GM18870 (cell line): ENCODE results near the gene SIRT2.
"Not testable (repeated sequence)": the region's sequence is repeated elsewhere in the genome, so short reads cannot be mapped to it uniquely, and the experiment has no call there.

ENCODE experiments used
- ATAC-seq: cut with Tn5 transposase; IDR thresholded peaks from one replicate; pipeline ENCODE4 v1.9.1; 2021; ENCODE audit warnings: moderate library complexity; ENCODE audit not compliant: unreplicated experiment

Gene SIRT2

DNA sequence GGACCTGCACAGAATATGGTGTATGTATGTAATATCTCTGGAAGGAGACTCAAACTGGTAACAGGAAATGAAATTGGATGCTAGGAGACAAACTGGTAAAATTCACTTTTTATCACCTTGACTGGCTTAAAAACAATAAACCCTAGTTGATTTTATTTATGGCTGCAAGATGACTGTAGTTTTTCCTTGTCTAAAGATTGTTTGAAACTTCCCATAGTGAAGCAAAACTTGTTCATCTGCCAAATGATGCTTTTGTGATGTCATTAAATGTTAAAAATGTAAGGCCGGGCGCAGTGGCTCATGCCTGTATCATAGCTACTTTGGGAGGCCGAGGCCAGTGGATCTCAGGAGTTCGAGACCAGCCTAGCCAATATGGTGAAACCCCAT lies 65.3 kb downstream of the SIRT2 start:
- no peak for ATAC-seq

DNA sequence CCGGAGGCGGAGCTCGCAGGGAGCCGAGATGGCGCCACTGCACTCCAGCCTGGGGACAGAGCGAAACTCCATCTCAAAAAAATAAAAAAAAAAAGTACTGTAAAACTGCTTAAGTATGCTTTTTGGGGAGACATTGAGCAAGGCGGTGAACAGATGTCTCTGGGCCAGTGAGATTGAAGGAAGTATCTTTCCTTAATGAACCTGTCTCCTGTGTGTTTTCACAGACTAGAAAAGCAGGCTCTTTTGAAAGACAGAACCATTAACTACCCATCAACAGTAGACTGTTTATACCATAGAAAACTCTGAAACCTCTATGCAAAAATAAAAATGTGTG lies 66.4 kb downstream of the SIRT2 start:
- no peak for ATAC-seq

DNA sequence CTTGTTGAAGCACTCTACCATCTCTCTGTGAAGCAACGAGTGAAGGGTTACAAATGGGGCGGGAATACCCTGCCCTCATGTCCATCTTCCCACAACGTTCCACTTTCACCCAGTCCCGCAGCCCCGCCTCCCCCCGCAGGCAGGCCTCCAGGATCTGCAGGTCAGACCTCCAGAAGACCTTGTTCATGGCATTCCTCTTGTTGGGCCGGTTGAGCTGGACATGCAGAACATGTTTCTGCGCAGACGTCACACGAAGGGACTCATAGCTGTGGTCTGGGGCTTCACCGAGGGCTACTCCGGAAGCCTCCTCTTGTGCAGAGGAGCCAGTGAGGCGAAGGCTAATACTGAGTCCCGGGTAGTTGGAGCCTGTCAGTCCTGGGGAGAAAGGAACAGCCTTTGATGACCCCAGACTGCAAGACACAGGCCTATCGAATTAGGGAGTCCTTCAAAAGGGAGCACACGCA lies 68.2 kb downstream of the SIRT2 start:
- ATAC-seq, result peak; percentile 29

DNA sequence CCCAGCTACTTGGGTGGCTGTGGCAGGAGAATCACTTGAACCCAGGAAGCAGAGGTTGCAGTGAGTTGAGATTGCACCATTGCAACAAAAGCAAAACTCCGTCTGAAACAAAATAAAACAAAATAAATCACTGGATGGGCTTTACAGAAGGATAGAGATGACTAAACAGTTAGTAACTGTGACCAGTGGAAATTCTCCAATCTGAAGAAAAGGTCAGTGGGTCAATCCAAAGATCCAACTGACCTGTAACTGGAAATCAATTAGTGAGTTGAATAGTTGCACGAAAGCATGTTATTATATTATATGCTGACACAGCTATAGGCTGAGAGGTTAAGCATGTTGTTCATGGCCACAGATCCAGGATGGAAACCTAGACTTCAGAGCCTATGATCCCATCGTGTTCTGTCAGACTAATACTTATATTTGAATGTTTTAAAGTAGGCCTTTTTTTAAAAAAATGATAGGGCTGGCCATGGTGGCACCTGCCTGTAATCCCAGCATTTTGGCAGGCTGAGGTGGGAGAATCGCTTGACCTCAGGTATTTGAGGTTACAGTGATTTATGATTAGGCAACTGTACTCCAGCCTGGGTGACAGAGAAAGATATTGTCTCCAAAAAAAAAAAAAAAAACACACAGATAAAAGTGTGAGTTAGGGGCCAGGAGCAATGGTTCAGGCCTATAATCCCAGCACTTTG lies 69.2 kb downstream of the SIRT2 start:
- ATAC-seq, result no peak

DNA sequence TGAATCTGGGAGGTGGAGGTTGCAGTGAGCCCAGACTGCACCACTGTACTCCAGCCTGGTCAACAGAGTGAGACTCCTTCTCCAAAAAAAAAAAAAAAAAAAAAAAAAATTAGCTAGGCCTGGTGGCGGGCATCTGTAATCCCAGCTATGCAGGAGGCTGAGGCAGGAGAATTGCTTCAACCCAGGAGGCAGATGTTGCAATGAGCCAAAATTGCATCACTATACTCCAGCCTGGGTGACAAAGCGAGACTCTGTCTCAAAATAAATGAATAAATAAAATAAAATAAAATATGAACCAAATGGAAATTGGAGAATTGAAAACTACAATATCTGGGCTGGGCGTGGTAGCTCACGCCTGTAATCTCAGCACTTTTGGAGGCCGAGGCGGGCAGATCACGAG lies 70.2 kb downstream of the SIRT2 start:
- not testable (repeated sequence) for ATAC-seq
